ENCODE results near the gene GPR146.

GRCh38 chr7:1101563-1102431 is 57.5 kb downstream of the GPR146 start:
- TF ChIP-seq CTCF (IDR thresholded peaks at IDR 0.05) (no peak), SP1 (CRISPR knock-in tag; conservative IDR thresholded peaks at IDR 0.05) (no peak)
